HFFc6 (cell line): ENCODE measurements around the gene SGTB. TPM values are rescaled to one million over a fixed set of nuclear protein-coding genes. Genes with fewer than 3 reads are reported as not detected.

Experiments used
- DNase-seq: peaks from one replicate; pipeline ENCODE4 v3.0.0-alpha.2; 2018
- H3K27ac Mint-ChIP-seq: 2 replicates; pipeline ENCODE4 v1.8.0; 2020; ENCODE audit warnings: mild to moderate bottlenecking, mixed read lengths
- H3K27me3 Mint-ChIP-seq: 2 replicates; pipeline ENCODE4 v1.8.0; 2021; ENCODE audit warnings: mild to moderate bottlenecking, moderate library complexity, mixed read lengths; ENCODE audit not compliant: insufficient read depth
- H3K36me3 Mint-ChIP-seq: 2 replicates; pipeline ENCODE4 v1.8.0; 2021; ENCODE audit warnings: low read depth, mixed read lengths
- H3K4me1 Mint-ChIP-seq: 2 replicates; pipeline ENCODE4 v1.8.0; 2020; ENCODE audit warnings: low read depth, mixed read lengths
- H3K4me3 Mint-ChIP-seq: 2 replicates; pipeline ENCODE4 v1.8.0; 2020; ENCODE audit warnings: mild to moderate bottlenecking, moderate library complexity, mixed read lengths
- H3K9me3 Mint-ChIP-seq: 2 replicates; pipeline ENCODE4 v1.8.0; 2020; ENCODE audit warnings: mild to moderate bottlenecking, mixed read lengths
- CTCF ChIP-seq: fragments of 200-600 bp; sonication (generic); IDR thresholded peaks from 2 replicates; pipeline ENCODE4 v1.5.0; 2021; ENCODE audit warnings: antibody characterized with exemption, mild to moderate bottlenecking
- total RNA-seq, 6 experiments: library from RNA; stranded (reverse); fragmentation: NEBNext Ultra II Directional; extraction: Animal tissue kit (Norgen Biotek cat#: 25700); gene quantifications; 2 replicates in 1 of 6; 3 replicates in 5 of 6; pipeline ENCODE4 v1.2.3, GENCODE V29; 2021

SGTB gene
- total RNA-seq, 6 experiments from 2014 or later: 25.7 to 32.7 (median 30.1) TPM

GRCh38 chr5:65704621-65705239 is 17.2 kb downstream of the SGTB start:
- no peaks in the 10 kb centered on the region for H3K9me3 Mint-ChIP-seq
- TF ChIP-seq CTCF: no peak
- DNase-seq: no peak
- no peaks in the 10 kb centered on the region for H3K4me1 Mint-ChIP-seq
- H3K27me3 Mint-ChIP-seq: no peaks in the 10 kb centered on the region
- no peak overlapping the region for H3K4me3 Mint-ChIP-seq
- peaks cover 16% of the 10 kb centered on the region for H3K36me3 Mint-ChIP-seq
- peak overlapping the region; percentile 5; the same call in 1 of the 2 replicates for H3K27ac Mint-ChIP-seq

- no peak for TF ChIP-seq CTCF
- Mint-ChIP-seq H3K9me3 (no peaks in the 10 kb centered on the region), H3K27me3 (no peaks in the 10 kb centered on the region), H3K27ac (no peak overlapping the region), H3K36me3 (peaks cover 28% of the 10 kb centered on the region), H3K4me3 (no peak overlapping the region), H3K4me1 (no peaks in the 10 kb centered on the region)
- no peak for DNase-seq
Measured at GRCh38 chr5:65702036-65702435, 19.9 kb downstream of the SGTB start.

- no peaks in the 10 kb centered on the region for H3K9me3 Mint-ChIP-seq
- no peak overlapping the region for H3K4me3 Mint-ChIP-seq
- no peak for DNase-seq
- H3K36me3 Mint-ChIP-seq: peaks cover 28% of the 10 kb centered on the region
- no peaks in the 10 kb centered on the region for H3K4me1 Mint-ChIP-seq
- no peak overlapping the region for H3K27ac Mint-ChIP-seq
- TF ChIP-seq CTCF: no peak
- H3K27me3 Mint-ChIP-seq: no peaks in the 10 kb centered on the region
Measured at GRCh38 chr5:65699338-65699737, 22.6 kb downstream of the SGTB start.

DNA sequence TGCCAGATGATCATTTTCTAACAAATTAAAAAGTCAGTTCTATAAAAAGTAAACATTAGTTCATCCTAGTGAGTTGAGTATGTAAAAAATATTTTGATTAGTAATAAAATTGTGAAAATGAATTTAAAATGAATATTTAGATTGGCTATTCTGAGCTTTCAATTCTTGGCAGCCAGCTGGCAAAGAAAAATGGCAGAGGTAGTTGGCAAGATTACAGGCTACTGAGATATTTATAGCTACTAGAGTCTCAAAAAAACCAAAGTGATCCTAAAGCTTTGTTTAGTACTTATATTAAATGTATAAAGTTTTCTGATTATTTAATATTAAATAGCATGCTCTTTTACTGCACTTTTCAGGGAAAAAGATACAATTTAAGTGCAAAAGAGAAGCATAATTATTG is 25.0 kb downstream of the SGTB start:
- Mint-ChIP-seq H3K27ac (no peak overlapping the region), H3K9me3 (no peaks in the 10 kb centered on the region), H3K36me3 (peaks cover 16% of the 10 kb centered on the region), H3K27me3 (no peaks in the 10 kb centered on the region), H3K4me1 (no peaks in the 10 kb centered on the region), H3K4me3 (no peak overlapping the region)
- TF ChIP-seq CTCF: no peak
- DNase-seq: no peak

DNA sequence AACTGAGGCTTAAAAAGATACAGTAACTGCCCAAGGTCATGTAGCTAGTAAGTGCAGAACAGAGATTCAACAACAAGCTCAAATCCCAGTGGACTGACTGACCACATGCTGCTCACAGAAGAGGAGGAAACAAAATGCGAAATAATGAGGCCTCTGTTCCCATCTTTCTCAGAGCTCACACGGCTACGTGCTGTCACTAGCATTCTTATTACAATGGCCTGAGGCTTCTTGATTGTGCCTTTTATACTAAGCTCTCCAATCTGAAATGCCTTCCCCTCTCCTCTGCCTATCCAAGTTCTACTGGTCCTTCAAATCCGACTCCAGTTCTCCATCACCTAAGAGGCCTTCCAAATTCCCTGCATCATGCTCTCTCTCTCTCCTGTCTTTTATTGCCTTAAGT is 26.0 kb downstream of the SGTB start:
- no peak for DNase-seq
- Mint-ChIP-seq H3K4me1 (no peaks in the 10 kb centered on the region), H3K9me3 (no peaks in the 10 kb centered on the region), H3K27me3 (no peaks in the 10 kb centered on the region), H3K36me3 (peaks cover 19% of the 10 kb centered on the region), H3K27ac (no peak overlapping the region), H3K4me3 (no peak overlapping the region)
- TF ChIP-seq CTCF: no peak
